OCI-LY7 (cell line): ENCODE measurements around the gene TSPAN1. TPM values are rescaled to one million over a fixed set of nuclear protein-coding genes. Genes with fewer than 3 reads are reported as not detected.

Experiments used
- BruUV-seq: library from RNA; stranded (reverse); fragments of 400-500 nt; replicated peaks from 2 replicates; lab custom pipeline; 2021; lab: Mats Ljungman, UMichigan
- CTCF ChIA-PET: fragments of 300-600 bp; sonication (Branson Sonifier 250); formaldehyde crosslinking; loops from one replicate; lab custom pipeline; 2022; ENCODE audit warnings: antibody characterized with exemption; ENCODE audit not compliant: unreplicated experiment; lab: Charles Lee
- POLR2A ChIA-PET: fragments of 300-600 bp; sonication (Branson Sonifier 250); formaldehyde crosslinking; loops from one replicate; lab custom pipeline; 2022; ENCODE audit warnings: antibody characterized with exemption; lab: Charles Lee
- DNase-seq: peaks from one replicate; pipeline ENCODE4 v3.0.0-alpha.2; 2015; ENCODE audit warnings: low spot score
- H2AFZ ChIP-seq: fragments of 200-600 bp; sonication (generic), shearing (Covaris generic); 2 replicates; pipeline ENCODE4 v1.6.1; 2014; ENCODE audit warnings: mild to moderate bottlenecking, antibody characterized with exemption, low read length, moderate library complexity
- H3K27ac ChIP-seq: fragments of 200-600 bp; sonication (generic); 2 replicates; pipeline ENCODE4 v1.5.1; 2014; ENCODE audit warnings: mixed run types, low read depth, mild to moderate bottlenecking, moderate library complexity, low read length, inconsistent platforms; ENCODE audit not compliant: poor library complexity, severe bottlenecking
- H3K36me3 ChIP-seq: fragments of 200-600 bp; sonication (generic); 2 replicates; pipeline ENCODE4 v1.6.1; 2014; ENCODE audit warnings: mild to moderate bottlenecking, antibody characterized with exemption, low read length, moderate library complexity, mixed read lengths; ENCODE audit not compliant: insufficient read depth
- H3K4me1 ChIP-seq: fragments of 200-600 bp; sonication (generic); 2 replicates; pipeline ENCODE4 v1.5.1; 2014; ENCODE audit warnings: mild to moderate bottlenecking, low read length; ENCODE audit not compliant: insufficient read depth, poor library complexity, severe bottlenecking
- H3K4me2 ChIP-seq: fragments of 200-600 bp; sonication (generic); 2 replicates; pipeline ENCODE4 v1.6.1; 2014; ENCODE audit warnings: mild to moderate bottlenecking, low read length
- H3K4me3 ChIP-seq: fragments of 200-600 bp; sonication (generic); 2 replicates; pipeline ENCODE4 v1.5.1; 2014; ENCODE audit warnings: mild to moderate bottlenecking, low read depth, low read length; ENCODE audit not compliant: poor library complexity, severe bottlenecking
- H3K79me2 ChIP-seq: fragments of 200-600 bp; sonication (generic); 2 replicates; pipeline ENCODE4 v1.6.1; 2016; ENCODE audit warnings: low read depth, mild to moderate bottlenecking, low read length, moderate library complexity, mixed read lengths; ENCODE audit not compliant: insufficient read depth
- H3K9me2 ChIP-seq: fragments of 200-600 bp; sonication (generic); 2 replicates; pipeline ENCODE4 v1.6.1; 2016; ENCODE audit warnings: mild to moderate bottlenecking, low read length, mixed read lengths; ENCODE audit not compliant: insufficient read depth
- H3K9me3 ChIP-seq: fragments of 200-600 bp; sonication (generic); 2 replicates; pipeline ENCODE4 v1.6.1; 2014; ENCODE audit warnings: mild to moderate bottlenecking, mixed run types, low read length, mixed read lengths
- H4K20me1 ChIP-seq: fragments of 200-600 bp; sonication (generic); 2 replicates; pipeline ENCODE4 v1.6.1; 2014; ENCODE audit warnings: mild to moderate bottlenecking, antibody characterized with exemption, low read length, moderate library complexity, mixed read lengths; ENCODE audit not compliant: insufficient read depth
- CTCF ChIP-seq: fragments of 200-600 bp; sonication (generic); conservative IDR thresholded peaks from 2 replicates; pipeline ENCODE4 v1.5.1; 2014; ENCODE audit warnings: mild to moderate bottlenecking, antibody characterized with exemption, low read length, moderate library complexity, mixed read lengths
- EZH2phosphoT487 ChIP-seq: fragments of 200-600 bp; sonication (generic); IDR thresholded peaks from 2 replicates; pipeline ENCODE4 v1.6.1; 2018; ENCODE audit warnings: low read depth, borderline replicate concordance, mild to moderate bottlenecking, mixed run types, antibody characterized with exemption, low read length, moderate library complexity, mixed read lengths
- intact Hi-C: fragments of 100-400 bp; cut with micrococcal nuclease; formaldehyde crosslinking; loops from one replicate; pipeline ENCODE4 v1.10.0; 2022; ENCODE audit not compliant: unreplicated experiment
- total RNA-seq, 2 experiments: library from RNA; depleted of rRNA in 1 of 2; stranded (reverse); fragments of >200 nt in 1 of 2; shearing (Covaris generic) in 1 of 2; gene quantifications; 2 replicates each; pipeline ENCODE4 v1.2.3, GENCODE V29; 2014 to 2022

TSPAN1 gene
- total RNA-seq, 2 experiments from 2014 or later = not detected

GRCh38 chr1:46179138-46180081 lies 4.5 kb downstream of the TSPAN1 start:
- CTCF ChIA-PET = interaction anchor here (0.6 kb wide), 2 partner anchors 37 to 611 kb away, joined by 4 to 5 read pairs; no protein-coding TSS in a partner anchor
- TF ChIP-seq CTCF (peak; percentile 100), EZH2phosphoT487 (no peak)
- Histone ChIP-seq H3K9me2 (no peaks in the 10 kb centered on the region), H3K4me1 (peaks cover 51% of the 10 kb centered on the region), H4K20me1 (no peaks in the 10 kb centered on the region), H3K4me2 (peak overlapping the region; percentile 37), H3K4me3 (no peak overlapping the region), H3K36me3 (no peaks in the 10 kb centered on the region), H3K9me3 (no peaks in the 10 kb centered on the region), H3K79me2 (no peaks in the 10 kb centered on the region), H2AFZ (peak overlapping the region; percentile 80; the same call in 1 of the 2 replicates), H3K27ac (no peak overlapping the region)
- intact Hi-C loops = loop anchor here (1.0 to 2.0 kb wide), 5 partner anchors 44 to 429 kb away; partner anchors contain the start of genes IPP and MAST2
- POLR2A ChIA-PET = no interaction called here
- peak; percentile 84 for DNase-seq
- BruUV-seq = no TSS peak

- H3K36me3 ChIP-seq = no peaks in the 10 kb centered on the region
- H3K9me3 ChIP-seq = no peaks in the 10 kb centered on the region
- intact Hi-C loops = no loop called here
- H2AFZ ChIP-seq = 0 out of 2 replicates have a peak overlapping the region, but pooled peaks have one; percentile 21
- H3K4me3 ChIP-seq = no peak overlapping the region
- no peaks in the 10 kb centered on the region for H3K9me2 ChIP-seq
- ChIA-PET CTCF (interaction anchor here (0.9 to 1.2 kb wide), 3 partner anchors 45 to 136 kb away, joined by 3 read pairs; no protein-coding TSS in a partner anchor), POLR2A (no interaction called here)
- H4K20me1 ChIP-seq = no peaks in the 10 kb centered on the region
- H3K27ac ChIP-seq = no peak overlapping the region
- TF ChIP-seq EZH2phosphoT487 = no peak
- no peak for TF ChIP-seq CTCF
- BruUV-seq = no TSS peak
- H3K79me2 ChIP-seq = no peaks in the 10 kb centered on the region
- 0 out of 2 replicates have a peak overlapping the region, but pooled peaks have one; percentile 37 for H3K4me2 ChIP-seq
- H3K4me1 ChIP-seq = peaks cover 45% of the 10 kb centered on the region
- peak; percentile 46 for DNase-seq
Measured at GRCh38 chr1:46180082-46180616, 5.3 kb downstream of the TSPAN1 start.
